K562 (cell line): ENCODE results near the gene PACRG. TPM values are rescaled to one million over a fixed set of nuclear protein-coding genes. Genes with fewer than 3 reads are reported as not detected.

Source experiments
- ATAC-seq: fragments of 200-7000 bp; cut with Tn5 transposase; 3 replicates; pipeline ENCODE4 v1.9.1; 2020; ENCODE audit warnings: moderate library complexity
- BruUV-seq: library from RNA; stranded (reverse); fragments of 400-500 nt; replicated peaks from 2 replicates; lab custom pipeline; 2021; lab: Mats Ljungman, UMichigan
- CTCF ChIA-PET: fragments of 300-600 bp; formaldehyde crosslinking; extraction: SDS; loops from one replicate; lab custom pipeline; 2021; ENCODE audit warnings: low intra/inter-chr PET ratio; lab: Yijun Ruan, JAX
- POLR2A ChIA-PET: fragments of 300-600, 350-650 bp; sonication (Branson Sonifier 250); formaldehyde crosslinking; extraction: SDS; loops from one replicate; lab custom pipeline; 2021; ENCODE audit warnings: antibody characterized with exemption, inconsistent platforms; lab: Yijun Ruan, JAX
- DNase-seq, 4 experiments: peaks; one replicate each; pipeline versions ENCODE4 v3.0.0 to v3.0.0-alpha.2; 2011 to 2018; ENCODE audit warnings: low spot score in 3 of 4, mixed read lengths in 3 of 4; ENCODE audit errors: extremely low read depth in 1 of 4
- FAIRE-seq: peaks from 2 replicates; lab custom pipeline; 2011; peaks lifted over from hg19 to GRCh38; lab: Jason Lieb, UNC
- H2AFZ ChIP-seq: 2 replicates; pipeline ENCODE4 v1.6.0; 2011; ENCODE audit warnings: low read depth, low read length, control low read depth, inconsistent platforms
- H3K27ac ChIP-seq: fragments of 200-600 bp; 3 replicates; pipeline ENCODE4 v1.8.0; 2011; ENCODE audit warnings: low read depth, mild to moderate bottlenecking, control low read depth, inconsistent platforms, low read length, moderate library complexity, mixed read lengths; ENCODE audit errors: extremely low read depth
- H3K27me3 ChIP-seq, 2 experiments: fragments of 300-600 bp in 1 of 2; 2 replicates in 1 of 2; 3 replicates in 1 of 2; pipeline versions ENCODE4 v1.6.0 to v1.8.0; 2011; ENCODE audit warnings: inconsistent platforms in 2 of 2, low read length in 2 of 2, mild to moderate bottlenecking in 1 of 2, mixed read lengths in 1 of 2, moderate library complexity in 1 of 2; ENCODE audit not compliant: control insufficient read depth in 2 of 2, insufficient read depth in 2 of 2
- H3K36me3 ChIP-seq: fragments of 300-600 bp; 3 replicates; pipeline ENCODE4 v1.8.0; 2011; ENCODE audit warnings: mild to moderate bottlenecking, low read length, inconsistent platforms; ENCODE audit not compliant: control insufficient read depth, insufficient read depth
- H3K4me1 ChIP-seq, 2 experiments: fragments of 200-600 bp in 1 of 2; replicated peaks in 1 of 2; 2 replicates in 1 of 2; 3 replicates in 1 of 2; pipeline versions ENCODE4 v1.5.1 to v1.8.0; 2011; ENCODE audit warnings: inconsistent platforms in 2 of 2, low read length in 2 of 2, mild to moderate bottlenecking in 1 of 2, mixed read lengths in 1 of 2, moderate library complexity in 1 of 2; ENCODE audit not compliant: control insufficient read depth in 2 of 2, insufficient read depth in 2 of 2
- H3K4me2 ChIP-seq: 2 replicates; pipeline ENCODE4 v1.6.1; 2011; ENCODE audit warnings: low read length, control low read depth, inconsistent platforms, mixed read lengths; ENCODE audit not compliant: insufficient read depth
- H3K4me3 ChIP-seq: fragments of 200-600 bp; sonication (generic), shearing (Covaris generic); 2 replicates; pipeline ENCODE4 v1.5.1; 2016; ENCODE audit warnings: control low read depth, inconsistent platforms
- H3K79me2 ChIP-seq: fragments of 200-600 bp; 3 replicates; pipeline ENCODE4 v1.8.0; 2011; ENCODE audit warnings: low read length, inconsistent platforms; ENCODE audit not compliant: control insufficient read depth, insufficient read depth
- H3K9ac ChIP-seq, 2 experiments: 2 replicates each; pipeline versions ENCODE4 v1.6.0 to v1.6.1; 2011; ENCODE audit warnings: low read depth in 2 of 2, low read length in 2 of 2, control low read depth in 1 of 2, inconsistent platforms in 1 of 2, mild to moderate bottlenecking in 1 of 2, mixed read lengths in 1 of 2; ENCODE audit not compliant: insufficient read depth in 1 of 2
- H3K9me1 ChIP-seq: one replicate; pipeline ENCODE4 v1.6.0; 2011; ENCODE audit warnings: inconsistent platforms, mild to moderate bottlenecking, low read length, moderate library complexity; ENCODE audit not compliant: control insufficient read depth, insufficient read depth
- H3K9me3 ChIP-seq: replicated peaks from 2 replicates; pipeline ENCODE4 v1.5.1; 2011; ENCODE audit warnings: low read depth, low read length, inconsistent platforms; ENCODE audit not compliant: control insufficient read depth, insufficient read depth
- H4K20me1 ChIP-seq: replicated peaks from 2 replicates; pipeline ENCODE4 v1.6.1; 2011; ENCODE audit warnings: low read length, inconsistent platforms, mixed read lengths; ENCODE audit not compliant: control insufficient read depth, insufficient read depth
- CBFA2T2 ChIP-seq: fragments of 450-650 bp; conservative IDR thresholded peaks from 2 replicates; pipeline ENCODE4 v1.6.1; 2017; ENCODE audit warnings: mild to moderate bottlenecking
- CEBPG ChIP-seq, 3 experiments: fragments of 200-800 bp in 1 of 3; sonication (Bioruptor generic) in 1 of 3; sonication (generic) in 1 of 3; formaldehyde crosslinking in 1 of 3; IDR thresholded peaks in 2 of 3; conservative IDR thresholded peaks in 1 of 3; 2 replicates each; pipeline versions ENCODE4 v1.6.1 to v1.8.0; 2016 to 2022; ENCODE audit warnings: missing compliant biosample characterization in 2 of 3, missing genetic modification characterization in 2 of 3, mild to moderate bottlenecking in 1 of 3, missing genetic modification reagents in 1 of 3
- CHCHD3 ChIP-seq: fragments of 250-450 bp; sonication (Bioruptor Pico); IDR thresholded peaks from 2 replicates; pipeline ENCODE4 v2.1.2; 2022; ENCODE audit warnings: mild to moderate bottlenecking
- CHD2 ChIP-seq: IDR thresholded peaks from 2 replicates; pipeline ENCODE4 v1.6.1; 2011; ENCODE audit warnings: low read depth, low read length
- COPS2 ChIP-seq: fragments of 450-650 bp; conservative IDR thresholded peaks from 2 replicates; pipeline ENCODE4 v1.6.1; 2016; ENCODE audit warnings: mild to moderate bottlenecking, moderate library complexity
- DPF2 ChIP-seq: fragments of 450-650 bp; IDR thresholded peaks from 2 replicates; pipeline ENCODE4 v1.6.1; 2016
- ELF1 ChIP-seq: fragments of 200-800 bp; sonication (Bioruptor generic); IDR thresholded peaks from 2 replicates; pipeline ENCODE4 v1.6.1; 2016; ENCODE audit warnings: missing genetic modification characterization, missing compliant biosample characterization
- HEY1 ChIP-seq: fragments of 250-450 bp; sonication (Bioruptor Pico); IDR thresholded peaks from 2 replicates; pipeline ENCODE4 v1.5.0; 2020; ENCODE audit warnings: mild to moderate bottlenecking, moderate library complexity, borderline replicate concordance
- HNRNPL ChIP-seq: fragments of 200-400 bp; formaldehyde crosslinking; IDR thresholded peaks from 2 replicates; pipeline ENCODE4 v1.6.1; 2017; ENCODE audit warnings: low read depth, mild to moderate bottlenecking, low read length
- NCOA6 ChIP-seq: fragments of 450-650 bp; IDR thresholded peaks from 2 replicates; pipeline ENCODE4 v1.6.1; 2017; ENCODE audit warnings: mild to moderate bottlenecking
- RBM14 ChIP-seq: fragments of 200-400 bp; formaldehyde crosslinking; IDR thresholded peaks from 2 replicates; pipeline ENCODE4 v1.6.1; 2018; ENCODE audit warnings: low read depth, mild to moderate bottlenecking, low read length, moderate library complexity, borderline replicate concordance; ENCODE audit not compliant: insufficient read depth
- RFX1 ChIP-seq: fragments of 450-650 bp; IDR thresholded peaks from 2 replicates; pipeline ENCODE4 v1.6.1; 2016; ENCODE audit warnings: mild to moderate bottlenecking, moderate library complexity
- U2AF1 ChIP-seq: fragments of 200-400 bp; formaldehyde crosslinking; optimal IDR thresholded peaks from 2 replicates; pipeline ENCODE3; 2017; ENCODE audit warnings: mild to moderate bottlenecking, low read depth, low read length, moderate library complexity
- WGBS: fragments of 100-300 bp; shearing (Covaris generic); methylation state at CpG from one replicate; pipeline ENCODE4 v1.1.6; 2016; ENCODE audit warnings: low coverage, mixed read lengths; ENCODE audit not compliant: insufficient coverage; ENCODE audit errors: missing lambda C conversion rate; 5-methylcytosine and 5-hydroxymethylcytosine counted together
- in situ Hi-C: fragments of 300-500 bp; cut with MboI; formaldehyde crosslinking; loops from 4 replicates; pipeline ENCODE4 v1.15.0; 2018; ENCODE audit warnings: inconsistent platforms, mixed read lengths
- intact Hi-C: fragments of 100-400 bp; cut with micrococcal nuclease; formaldehyde crosslinking; loops from 2 replicates; pipeline ENCODE4 v1.14.2; 2022
- polyA plus RNA-seq, 8 experiments: library from polyadenylated mRNA; depleted of rRNA in 4 of 8; stranded (reverse) in 5 of 8; unstranded in 3 of 8; fragments of >200 nt; fragmentation: Nextera tagmentation in 2 of 8; fragmentation: Illumina TruSeq in 1 of 8; extraction: Ambion mirVana in 2 of 8; extraction: Trizol in 1 of 8; gene quantifications; 2 replicates each; pipeline versions ENCODE4 v1.2.1 to v1.2.3, GENCODE V29; 2011 to 2014; ENCODE audit warnings: inconsistent platforms in 1 of 8, missing spikeins in 1 of 8
- total RNA-seq, 7 experiments: library from RNA; depleted of rRNA in 6 of 7; stranded (reverse); fragments of >200 nt in 6 of 7; fragmentation: Illumina TruSeq in 2 of 7; extraction: Trizol in 2 of 7; gene quantifications; 2 replicates each; pipeline versions ENCODE4 v1.2.1 to v1.2.3, GENCODE V29; 2011 to 2021; ENCODE audit warnings: low replicate concordance in 1 of 7

PACRG gene
- total and polyA plus RNA-seq, 9 of the 15 experiments (the other 6 are each of a cell fraction or from before 2014, with no cell fraction given) = 0.04 TPM; not detected in 8

DNA sequence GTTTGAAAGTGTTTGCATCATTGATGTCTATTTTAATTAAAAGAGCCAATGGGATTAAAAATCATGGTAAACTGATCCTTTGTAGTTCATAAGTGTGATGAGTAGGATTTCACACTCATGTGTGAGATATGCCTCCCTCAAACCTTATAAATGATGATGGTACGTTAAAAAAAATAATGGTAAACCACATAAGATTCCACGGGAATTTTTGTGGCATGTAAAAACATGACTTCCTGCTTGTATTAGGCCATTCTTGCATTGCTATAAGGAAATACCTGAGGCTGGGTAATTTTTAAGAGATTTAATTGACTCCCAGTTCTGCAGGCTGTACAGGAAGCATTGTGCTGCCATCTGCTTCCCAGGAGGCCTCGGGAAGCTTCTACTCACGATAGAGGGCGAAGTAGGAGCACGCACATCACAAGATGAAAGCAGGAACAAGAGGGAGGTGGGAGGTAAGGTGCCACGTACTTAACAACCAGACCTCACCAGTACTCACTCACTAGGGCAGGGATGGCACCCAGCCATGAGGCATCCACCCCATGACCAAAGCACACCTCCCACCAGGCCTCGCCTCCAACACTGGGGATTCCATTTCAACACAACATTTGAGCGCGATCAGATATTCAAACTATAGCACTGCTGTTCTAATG, 499.2 kb downstream of the PACRG start:
- DNase-seq = no peak
- no peak for FAIRE-seq
- in situ Hi-C loops = no loop called here
- Histone ChIP-seq H3K4me2 (no peak overlapping the region), H3K9ac (no peak overlapping the region), H4K20me1 (no peaks in the 10 kb centered on the region), H3K4me3 (no peak overlapping the region), H3K9me1 (no peaks in the 10 kb centered on the region), H3K79me2 (no peaks in the 10 kb centered on the region), H3K4me1 (no peaks in the 10 kb centered on the region), H3K27me3 (peaks cover 12 to 19% of the 10 kb centered on the region in 2 experiments; a peak in 3 of 5 replicates), H2AFZ (no peak overlapping the region), H3K27ac (no peak overlapping the region), H3K36me3 (no peaks in the 10 kb centered on the region), H3K9me3 (no peaks in the 10 kb centered on the region)
- no peak for TF ChIP-seq RFX1
- TF ChIP-seq CEBPG (CRISPR knock-in tag; IDR thresholded peaks at IDR 0.05) = no peak
- TF ChIP-seq CEBPG (tag; conservative IDR thresholded peaks at IDR 0.05 in 1 of 2, IDR thresholded peaks at IDR 0.05 in 1 of 2) = no peak
- TF ChIP-seq HNRNPL = no peak
- no peak for TF ChIP-seq DPF2
- TF ChIP-seq CBFA2T2 = no peak
- no peak for TF ChIP-seq ELF1 (tag)
- no peak for TF ChIP-seq HEY1
- no peak for TF ChIP-seq COPS2
- no peak for TF ChIP-seq NCOA6
- TF ChIP-seq CHCHD3 (CRISPR knock-in tag) = no peak
- no peak for TF ChIP-seq RBM14
- TF ChIP-seq U2AF1 = no peak
- TF ChIP-seq CHD2 = no peak
- 1% methylated on average over 10 of the region's 10 CpGs for WGBS
- ChIA-PET CTCF (interaction anchor here (0.7 kb wide), 1 partner anchor 326 kb away, joined by 3 read pairs; no protein-coding TSS in a partner anchor), POLR2A (interaction anchor here (1.0 kb wide), 1 partner anchor 16 kb away, joined by 3 read pairs; no protein-coding TSS in a partner anchor)
- intact Hi-C loops = no loop called here
- ATAC-seq = no peak
- BruUV-seq = no TSS peak
